Measurements from ENCODE around the gene SH3GL2. TPM values are rescaled to one million over a fixed set of nuclear protein-coding genes. Genes with fewer than 3 reads are reported as not detected.

Gene SH3GL2
- total RNA-seq, 2 donors from 2014 or later = 0.22 to 1.4 TPM

DNA sequence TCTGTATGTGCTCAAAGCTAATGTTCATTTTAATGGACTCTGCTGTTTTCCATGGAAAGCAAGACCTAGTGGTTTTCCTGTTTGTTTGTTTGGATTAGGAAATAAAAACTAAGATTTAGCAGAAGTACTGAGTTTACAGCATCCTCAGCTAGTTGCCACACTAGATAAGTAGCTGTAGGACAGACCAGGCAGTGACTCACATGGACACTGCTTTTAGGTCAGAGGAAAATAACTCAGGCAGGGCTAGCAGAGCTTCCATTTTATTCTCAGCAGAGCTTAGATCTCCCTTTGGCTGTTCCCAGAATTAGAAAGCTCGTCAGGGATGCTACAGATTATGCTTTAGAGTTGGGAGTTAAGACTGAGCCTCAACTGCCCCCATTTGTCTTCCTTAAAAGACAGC lies 204.4 kb downstream of the SH3GL2 start:
- ATAC-seq (no peak), DNase-seq (no peak)
- intact Hi-C loops (cut with DNase I, micrococcal nuclease) = no loop called here

DNA sequence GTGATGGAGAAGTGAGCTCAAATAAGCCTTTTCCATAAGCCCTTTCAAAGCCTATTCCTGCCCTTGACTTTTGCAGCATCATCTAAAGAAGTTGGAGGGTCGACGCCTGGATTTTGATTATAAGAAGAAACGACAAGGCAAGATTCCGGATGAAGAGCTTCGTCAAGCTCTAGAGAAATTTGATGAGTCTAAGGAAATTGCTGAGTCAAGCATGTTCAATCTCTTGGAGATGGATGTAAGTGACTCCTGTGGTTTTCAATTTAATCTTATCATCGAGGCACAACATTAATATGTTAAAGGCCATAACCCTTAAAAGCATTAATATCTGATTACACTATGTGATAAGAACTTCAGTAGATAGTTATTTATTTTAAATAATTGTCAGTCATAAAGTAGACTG lies 210.4 kb downstream of the SH3GL2 start:
- ATAC-seq (no peak), DNase-seq (no peak)
- intact Hi-C loops (cut with DNase I, micrococcal nuclease) = no loop called here

DNA sequence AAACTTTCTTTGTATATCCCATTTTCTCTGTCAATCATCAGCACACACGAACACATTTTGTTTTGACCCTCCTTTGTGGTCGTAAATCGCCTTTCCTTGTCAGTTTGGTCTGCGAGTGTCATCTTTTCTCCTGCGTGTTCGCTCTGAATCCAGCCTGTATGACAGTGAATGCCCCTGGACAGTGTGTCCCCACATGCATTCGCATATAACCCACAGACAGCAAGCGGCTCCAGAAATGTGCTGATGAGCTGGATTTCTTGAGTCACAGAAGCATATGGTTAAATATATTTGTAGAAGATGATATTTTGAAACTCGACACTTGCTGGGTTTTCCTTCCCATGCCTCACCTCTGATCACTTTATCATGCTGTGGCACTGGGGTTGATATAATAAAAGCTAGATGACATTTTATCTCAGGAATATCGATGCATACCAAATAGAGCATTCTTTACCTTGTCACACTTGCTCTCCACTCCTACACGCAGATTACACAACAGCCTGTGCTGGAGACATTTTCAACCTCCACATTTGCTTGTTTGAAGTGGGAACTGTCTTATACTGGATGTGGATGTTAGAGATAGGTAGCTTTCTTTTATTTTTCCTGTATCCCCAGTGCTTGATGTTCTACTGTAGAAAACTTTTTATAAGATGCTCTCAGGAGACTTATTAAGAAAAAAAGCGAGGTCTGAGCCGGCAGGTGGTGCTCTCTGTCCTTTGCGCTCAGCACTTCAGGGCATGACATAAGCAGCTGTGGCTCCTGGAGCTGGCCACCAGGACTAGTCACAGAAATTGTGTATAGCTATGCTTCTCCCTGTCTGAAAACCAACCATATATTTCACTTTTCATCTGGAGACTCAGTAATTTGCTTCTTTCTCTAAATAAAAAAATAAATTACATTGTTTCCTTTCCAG lies 215.1 kb downstream of the SH3GL2 start:
- DNase-seq (peak in 1 of 2 donors; percentile 37), ATAC-seq (peak; percentile 86)
- intact Hi-C loops (cut with DNase I, micrococcal nuclease) = no loop called here

DNA sequence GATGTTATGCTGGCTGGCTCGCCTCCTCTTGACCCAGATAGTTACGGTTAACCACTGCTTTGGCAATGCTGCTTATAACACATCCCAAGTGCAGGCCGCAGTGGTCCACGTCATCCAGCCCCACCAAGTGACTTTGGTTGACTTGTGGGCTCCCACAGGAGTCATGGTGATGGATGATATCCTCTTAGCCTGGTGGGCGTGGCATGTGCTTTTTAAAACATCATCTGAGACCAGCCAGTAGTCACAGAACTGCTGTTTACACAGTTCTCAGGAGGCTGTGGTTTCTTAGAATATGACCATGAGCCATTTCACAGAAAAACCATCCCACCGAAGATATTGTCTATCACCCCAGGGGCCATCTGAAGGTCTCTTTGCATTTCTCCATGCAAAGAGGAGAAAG lies 216.9 kb downstream of the SH3GL2 start:
- intact Hi-C loops (cut with DNase I, micrococcal nuclease) = no loop called here
- DNase-seq = no peak
- no peak for ATAC-seq

DNA sequence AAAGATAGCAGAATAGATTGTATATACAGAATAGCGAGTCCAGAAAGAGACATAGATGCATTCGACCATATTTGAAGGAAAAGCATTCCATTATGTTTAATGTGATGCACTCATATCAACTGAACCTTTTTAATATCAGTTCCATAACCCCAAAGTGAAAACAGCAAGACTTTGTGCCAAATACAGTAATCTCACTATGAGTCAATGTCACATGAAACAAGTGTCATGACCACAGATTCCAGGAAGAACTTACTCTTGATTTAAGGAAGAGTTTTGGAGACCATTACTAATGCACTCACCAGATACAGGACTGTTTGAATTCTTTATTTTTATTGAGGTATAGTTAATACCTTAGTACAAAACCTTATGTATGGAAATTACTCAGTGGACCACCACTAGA lies 220.5 kb downstream of the SH3GL2 start:
- intact Hi-C loops (cut with DNase I, micrococcal nuclease) = no loop called here
- ATAC-seq = no peak
- DNase-seq = no peak

- DNase-seq (no peak), ATAC-seq (no peak)
- intact Hi-C loops (cut with DNase I, micrococcal nuclease) = loop anchor here in 1 of 2 donors (5.0 kb wide), 1 partner anchor 268 kb away; no protein-coding TSS in a partner anchor
Observed at GRCh38 chr9:17800418-17800817, 221.6 kb downstream of the SH3GL2 start.

DNA sequence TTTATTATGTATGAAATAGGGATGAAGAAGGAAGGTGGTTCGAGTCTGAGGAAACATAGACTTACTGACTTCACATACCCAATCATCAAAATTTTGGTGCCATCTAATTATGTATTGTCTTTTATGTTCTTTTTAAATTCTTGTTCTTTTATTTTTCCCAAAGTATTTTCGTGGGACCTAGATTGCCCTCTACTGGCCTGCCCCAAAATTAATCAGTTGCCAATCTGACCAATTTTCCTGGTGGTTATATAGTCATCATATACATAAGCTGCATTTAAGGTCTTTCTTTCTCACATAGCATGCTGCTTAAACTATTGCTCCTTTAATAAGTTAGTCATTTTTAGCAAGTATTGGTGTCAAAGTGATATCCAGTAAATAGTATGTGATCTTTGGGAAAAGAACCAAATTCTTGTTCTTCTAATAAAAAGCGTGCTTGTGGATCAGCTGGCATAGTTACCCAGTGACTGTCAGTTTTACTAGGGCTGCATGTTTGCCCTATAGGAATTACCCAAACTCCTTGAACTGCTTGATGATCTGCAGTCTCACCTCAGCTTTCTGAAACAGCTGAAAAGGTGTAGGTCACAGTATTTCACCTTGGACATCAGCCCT lies 223.5 kb downstream of the SH3GL2 start:
- intact Hi-C loops (cut with DNase I, micrococcal nuclease) = loop anchor here in 1 of 2 donors (5.0 kb wide), 1 partner anchor 270 kb away; no protein-coding TSS in a partner anchor
- peak; percentile 42 for ATAC-seq
- no peak for DNase-seq

- intact Hi-C loops (cut with DNase I, micrococcal nuclease) = no loop called here
- ATAC-seq (peak; percentile 87), DNase-seq (peak; percentile 42 to 44)
Observed at GRCh38 chr9:17807613-17808282, 228.9 kb downstream of the SH3GL2 start.

GRCh38 chr9:17810317-17810716 lies 231.5 kb downstream of the SH3GL2 start:
- DNase-seq (no peak), ATAC-seq (no peak)
- intact Hi-C loops (cut with DNase I, micrococcal nuclease) = loop anchor here (2.0 to 5.0 kb wide), 2 partner anchors 392 to 398 kb away; no protein-coding TSS in a partner anchor

GRCh38 chr9:17810728-17811571 lies 232.1 kb downstream of the SH3GL2 start:
- peak; percentile 56 for ATAC-seq
- DNase-seq = peak; percentile 43 to 69
- intact Hi-C loops (cut with DNase I, micrococcal nuclease) = loop anchor here (2.0 to 5.0 kb wide), 2 partner anchors 391 to 398 kb away; no protein-coding TSS in a partner anchor

- intact Hi-C loops (cut with DNase I, micrococcal nuclease) = loop anchor here in 1 of 2 donors (5.0 kb wide), 1 partner anchor 389 kb away; no protein-coding TSS in a partner anchor
- no peak for DNase-seq
- no peak for ATAC-seq
Observed at GRCh38 chr9:17813798-17814197, 234.9 kb downstream of the SH3GL2 start.

DNA sequence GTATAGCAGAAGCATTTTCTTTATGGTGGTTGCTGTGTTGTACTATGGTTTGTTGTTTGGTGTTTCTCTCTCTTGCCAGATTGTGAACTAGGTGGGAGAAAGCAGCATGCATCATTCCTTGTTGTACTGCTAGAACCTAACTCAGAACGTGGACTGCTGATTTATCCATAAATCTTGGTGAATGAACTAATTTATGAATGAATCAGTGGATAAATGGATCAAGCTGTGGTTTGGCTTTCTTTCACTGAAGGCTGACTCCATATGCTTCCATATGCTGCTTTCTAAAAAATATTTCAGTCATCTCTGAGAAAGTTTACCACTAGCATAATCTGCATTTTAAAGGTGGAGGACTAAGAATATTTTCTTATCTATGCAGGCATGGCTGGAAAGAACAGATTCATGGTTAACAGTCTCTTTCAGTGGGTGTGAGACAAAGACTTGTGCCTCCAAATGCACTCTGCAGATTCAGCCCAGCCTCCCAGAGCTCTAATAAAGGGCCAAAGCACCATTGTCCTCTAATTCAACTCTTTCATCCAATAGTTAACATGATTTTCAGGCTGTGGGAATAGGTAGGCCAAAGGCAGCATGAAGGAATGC lies 237.7 kb downstream of the SH3GL2 start:
- ATAC-seq = no peak
- DNase-seq = no peak
- intact Hi-C loops (cut with DNase I, micrococcal nuclease) = no loop called here

GRCh38 chr9:17824191-17824590 lies 245.3 kb downstream of the SH3GL2 start:
- intact Hi-C loops (cut with DNase I, micrococcal nuclease) = no loop called here
- DNase-seq (no peak), ATAC-seq (no peak)

GRCh38 chr9:17824616-17825264 lies 245.9 kb downstream of the SH3GL2 start:
- intact Hi-C loops (cut with DNase I, micrococcal nuclease) = no loop called here
- ATAC-seq = no peak
- DNase-seq = no peak

DNA sequence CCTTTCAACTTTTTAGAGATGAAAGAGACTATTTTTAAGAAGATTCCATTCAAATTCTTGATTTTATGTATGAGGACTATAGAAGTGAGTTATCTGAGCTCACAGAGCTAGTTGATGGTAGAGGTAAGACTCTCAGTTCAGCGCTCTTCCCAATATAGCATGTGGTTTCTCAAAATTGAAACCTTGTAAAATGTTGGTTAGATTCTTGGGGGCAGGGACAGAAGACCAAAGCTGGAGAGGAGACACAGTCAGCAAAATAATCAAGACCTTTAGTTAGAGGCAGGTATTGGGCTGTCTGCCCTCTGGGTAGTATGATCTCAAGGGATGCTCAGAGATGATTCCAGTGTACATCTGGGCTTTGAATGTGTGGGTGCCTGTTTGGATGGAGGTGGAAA lies 246.4 kb downstream of the SH3GL2 start:
- intact Hi-C loops (cut with DNase I, micrococcal nuclease) = no loop called here
- no peak for DNase-seq
- ATAC-seq = no peak

DNA sequence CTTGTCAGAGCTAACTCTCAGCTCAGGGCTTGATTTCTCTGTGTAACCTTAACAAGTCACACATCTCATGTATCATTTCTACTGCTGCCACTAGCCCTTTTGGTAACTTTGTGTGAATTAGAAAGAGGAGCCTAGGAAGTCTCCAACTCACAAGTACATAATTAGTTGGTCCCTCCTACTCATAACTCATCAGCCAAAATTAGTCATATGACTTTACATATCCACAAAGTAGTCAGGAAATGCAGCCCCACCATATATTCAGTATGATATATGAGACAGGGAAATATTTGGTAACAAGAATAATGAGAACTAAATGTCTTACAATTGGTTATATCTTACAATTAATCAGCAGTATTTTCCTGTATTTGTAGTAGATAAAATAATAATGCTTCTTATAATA lies 250.2 kb downstream of the SH3GL2 start:
- intact Hi-C loops (cut with DNase I, micrococcal nuclease) = no loop called here
- DNase-seq = no peak
- ATAC-seq = no peak

DNA sequence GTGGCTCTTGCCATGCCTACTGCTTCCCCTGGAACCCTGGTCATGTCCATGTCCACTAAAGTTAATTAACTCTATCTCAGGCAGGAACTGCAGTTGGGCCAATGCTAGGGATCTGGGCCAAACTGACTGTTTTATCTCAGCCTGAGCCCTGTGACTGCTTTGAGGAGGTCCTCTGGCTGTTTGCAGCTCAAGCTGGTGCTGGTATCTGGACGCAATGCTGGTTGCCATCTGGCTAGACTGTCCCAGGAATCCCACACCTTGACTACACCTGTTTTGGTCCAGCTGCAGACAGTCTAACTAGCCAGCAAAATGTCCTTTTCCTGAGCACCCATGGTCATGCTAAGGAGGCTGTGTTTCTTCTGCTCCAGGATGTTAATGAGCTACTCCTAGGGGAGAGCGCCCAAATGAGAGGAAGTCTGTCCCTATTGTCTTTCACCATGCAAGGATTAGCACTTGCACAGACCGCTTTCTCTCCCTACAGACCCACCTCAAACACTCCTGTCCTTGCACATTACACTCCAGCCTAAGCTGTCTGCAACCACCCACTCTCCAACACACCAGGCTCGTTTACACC lies 251.0 kb downstream of the SH3GL2 start:
- no peak for DNase-seq

More for the DNA sequence above, 251.0 kb downstream of the SH3GL2 start:
- no peak for ATAC-seq
- intact Hi-C loops (cut with DNase I, micrococcal nuclease) = no loop called here
